ENCODE data around the gene ADAM12.

Gene ADAM12

DNA sequence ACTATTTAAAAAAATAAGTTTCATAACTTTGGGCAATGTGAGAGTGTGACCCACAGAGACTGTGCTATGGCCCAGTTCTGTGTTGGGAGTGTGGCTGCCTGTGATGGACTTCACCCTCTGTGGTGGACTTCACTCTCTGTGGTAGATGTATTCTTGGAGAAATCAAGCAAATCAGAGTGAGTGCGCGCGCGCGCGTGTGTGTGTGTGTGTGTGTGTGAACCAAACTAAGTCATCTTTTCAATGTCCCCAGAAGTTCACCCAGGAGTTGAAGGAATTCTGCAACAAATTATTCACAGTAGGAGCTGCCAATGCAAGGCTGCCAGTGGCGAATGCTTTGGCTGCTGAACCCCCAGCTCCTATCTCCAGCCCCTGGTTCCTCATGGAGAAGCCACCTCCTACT lies 184.5 kb downstream of the ADAM12 start:
- TF ChIP-seq, protein P1, sequence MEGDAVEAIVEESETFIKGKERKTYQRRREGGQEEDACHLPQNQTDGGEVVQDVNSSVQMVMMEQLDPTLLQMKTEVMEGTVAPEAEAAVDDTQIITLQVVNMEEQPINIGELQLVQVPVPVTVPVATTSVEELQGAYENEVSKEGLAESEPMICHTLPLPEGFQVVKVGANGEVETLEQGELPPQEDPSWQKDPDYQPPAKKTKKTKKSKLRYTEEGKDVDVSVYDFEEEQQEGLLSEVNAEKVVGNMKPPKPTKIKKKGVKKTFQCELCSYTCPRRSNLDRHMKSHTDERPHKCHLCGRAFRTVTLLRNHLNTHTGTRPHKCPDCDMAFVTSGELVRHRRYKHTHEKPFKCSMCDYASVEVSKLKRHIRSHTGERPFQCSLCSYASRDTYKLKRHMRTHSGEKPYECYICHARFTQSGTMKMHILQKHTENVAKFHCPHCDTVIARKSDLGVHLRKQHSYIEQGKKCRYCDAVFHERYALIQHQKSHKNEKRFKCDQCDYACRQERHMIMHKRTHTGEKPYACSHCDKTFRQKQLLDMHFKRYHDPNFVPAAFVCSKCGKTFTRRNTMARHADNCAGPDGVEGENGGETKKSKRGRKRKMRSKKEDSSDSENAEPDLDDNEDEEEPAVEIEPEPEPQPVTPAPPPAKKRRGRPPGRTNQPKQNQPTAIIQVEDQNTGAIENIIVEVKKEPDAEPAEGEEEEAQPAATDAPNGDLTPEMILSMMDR (conservative IDR thresholded peaks at IDR 0.05), result no peak
- H3K27ac ChIP-seq, result no peak overlapping the region

DNA sequence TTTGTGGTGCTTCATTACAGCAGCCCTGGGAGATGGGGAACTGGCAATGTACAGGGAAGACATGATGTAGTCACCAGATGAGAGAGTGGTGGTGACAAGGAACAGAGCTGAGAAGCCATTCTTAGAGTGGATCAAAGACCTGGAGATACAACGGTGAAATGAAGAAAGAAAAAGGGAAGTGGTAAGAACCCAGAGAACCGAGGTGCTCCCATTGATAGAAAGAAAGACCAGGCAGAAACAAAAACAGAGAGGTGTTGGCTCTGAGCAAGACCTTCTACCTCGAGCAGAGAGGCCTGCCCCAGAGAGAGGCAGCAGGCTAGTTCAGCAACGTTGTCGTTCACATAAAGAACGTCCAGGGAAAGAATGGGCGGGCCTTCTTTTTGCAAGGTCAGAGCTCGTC lies 186.7 kb downstream of the ADAM12 start:
- TF ChIP-seq, protein P1 (conservative IDR thresholded peaks at IDR 0.05), result no peak
- H3K27ac ChIP-seq, result no peak overlapping the region

DNA sequence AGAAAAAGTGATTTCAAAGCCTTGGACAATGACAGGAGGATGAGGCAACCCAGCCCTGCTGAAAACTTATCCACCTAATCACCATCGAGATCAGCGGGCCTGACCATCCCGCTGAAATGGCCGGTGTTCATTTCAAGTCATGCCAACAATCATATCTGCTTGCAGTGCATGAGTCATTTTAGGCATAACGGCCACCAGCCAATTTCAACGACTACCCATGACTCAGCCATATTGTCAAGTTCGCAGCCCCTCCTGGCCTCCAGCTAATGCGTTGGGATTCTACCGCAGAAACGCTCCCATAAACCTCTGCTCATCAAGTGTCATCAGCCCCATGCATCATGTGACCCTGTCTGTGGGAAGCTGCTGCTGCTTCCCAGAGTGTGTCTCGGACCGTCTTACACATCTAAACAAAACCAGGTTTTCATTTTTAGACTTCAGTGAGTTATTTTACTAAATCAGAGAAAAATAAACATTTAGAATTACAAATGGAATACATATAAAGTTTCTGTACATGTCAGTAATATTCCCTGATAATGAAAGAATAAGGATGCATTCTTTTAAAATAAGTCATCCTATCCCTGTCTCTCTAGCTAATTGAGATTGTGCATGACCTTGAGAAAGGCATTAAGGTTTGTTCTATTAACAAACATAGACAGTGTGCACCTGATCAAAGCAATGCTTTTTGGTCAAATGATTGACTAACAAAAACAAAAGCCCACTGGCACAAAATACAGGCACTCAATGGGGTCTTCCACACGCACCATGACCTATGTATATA lies 188.9 kb downstream of the ADAM12 start:
- H3K27ac ChIP-seq, result no peak overlapping the region
- TF ChIP-seq, protein P1 (conservative IDR thresholded peaks at IDR 0.05), result no peak

DNA sequence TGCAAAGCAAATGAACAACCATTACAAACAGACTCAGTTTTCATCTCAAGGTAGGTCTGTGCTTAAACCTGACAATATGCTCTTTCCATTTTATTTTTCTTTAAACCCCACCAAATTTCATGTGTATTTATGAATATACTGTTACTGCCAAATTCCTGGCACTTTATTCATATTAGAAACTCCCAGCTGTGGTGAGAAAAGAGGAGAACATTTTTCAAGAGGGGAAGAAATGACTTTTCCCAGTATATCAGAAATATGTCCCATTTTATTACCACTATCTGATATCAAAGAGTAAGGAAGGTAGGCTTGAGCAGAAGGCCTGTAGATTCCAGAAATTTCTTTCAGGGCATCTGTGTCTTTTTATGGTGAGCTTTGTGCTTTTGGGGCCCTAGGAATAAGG lies 189.6 kb downstream of the ADAM12 start:
- no peak overlapping the region for H3K27ac ChIP-seq

DNA sequence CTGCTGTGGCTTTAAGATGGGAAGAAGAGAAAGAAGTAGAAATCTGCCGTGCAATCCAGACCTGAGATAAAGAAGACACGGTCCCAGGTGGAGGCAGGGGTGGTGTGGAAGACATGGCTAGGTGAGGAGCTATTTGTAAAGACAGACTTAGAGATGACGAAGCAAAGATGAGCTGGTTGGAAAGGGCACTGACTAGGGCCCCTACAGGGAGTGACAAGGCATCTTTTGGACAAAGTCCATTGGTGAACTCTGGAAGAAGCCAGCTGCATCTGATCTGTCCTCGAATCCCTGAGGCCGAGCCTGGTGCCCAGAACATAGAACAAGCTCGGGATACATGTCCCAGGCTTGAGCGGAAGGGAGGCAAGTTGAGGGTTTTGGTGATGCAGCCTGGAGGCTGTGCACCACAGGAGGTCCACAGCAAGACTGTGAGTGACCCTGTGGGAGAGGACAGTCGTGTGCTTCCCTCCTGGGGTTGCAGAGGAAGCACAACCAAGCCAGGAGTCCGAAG lies 191.2 kb downstream of the ADAM12 start:
- TF ChIP-seq, protein P1 (conservative IDR thresholded peaks at IDR 0.05), result no peak
- no peak overlapping the region for H3K27ac ChIP-seq

More for the DNA sequence above, 189.6 kb downstream of the ADAM12 start:
- TF ChIP-seq, protein P1 (conservative IDR thresholded peaks at IDR 0.05), result no peak

DNA sequence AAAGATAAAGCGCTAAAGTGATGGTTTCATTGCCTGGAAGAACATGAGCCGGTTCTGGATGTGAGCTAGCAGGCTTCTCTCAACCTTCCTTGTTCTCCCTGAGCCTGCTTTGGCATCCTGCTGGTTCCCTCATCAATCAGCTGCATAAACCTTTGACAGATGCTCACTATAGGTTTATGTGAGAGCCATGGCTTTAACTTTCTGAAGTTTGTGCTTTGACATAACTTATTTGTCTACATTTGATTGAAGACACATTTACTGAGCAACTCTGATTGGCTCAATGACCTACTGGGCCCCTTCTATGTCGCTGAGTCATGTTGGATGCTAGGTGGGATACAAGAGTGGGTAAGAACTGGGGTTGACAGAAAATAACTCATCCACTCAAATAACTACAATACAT lies 192.0 kb downstream of the ADAM12 start:
- H3K27ac ChIP-seq, result no peak overlapping the region
- TF ChIP-seq, protein P1 (conservative IDR thresholded peaks at IDR 0.05), result no peak

DNA sequence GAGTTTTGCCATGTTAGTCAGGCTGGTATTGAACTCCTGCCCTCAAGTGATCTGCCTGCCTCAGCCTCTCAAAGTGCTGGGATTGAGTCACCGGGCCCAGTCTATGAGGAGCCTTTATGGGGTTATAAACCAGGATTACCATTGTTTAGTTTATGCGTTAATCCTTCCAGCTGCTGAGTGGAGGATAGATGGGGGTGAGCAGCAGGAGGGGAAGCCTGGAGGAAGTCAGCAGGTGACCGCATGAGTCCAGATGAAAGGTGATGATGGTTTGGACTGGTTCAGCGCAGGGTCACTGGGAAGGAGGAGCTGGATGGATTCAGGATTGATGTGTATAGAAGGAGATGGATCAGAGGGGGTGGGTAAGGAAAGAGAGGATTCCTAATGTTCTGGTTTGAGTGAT lies 197.1 kb downstream of the ADAM12 start:
- no peak overlapping the region for H3K27ac ChIP-seq
- TF ChIP-seq, protein P1 (conservative IDR thresholded peaks at IDR 0.05), result no peak
